HG02885 (cell line): ENCODE results near the gene HOXB4.

ENCODE experiments used
- ATAC-seq: cut with Tn5 transposase; IDR thresholded peaks from one replicate; pipeline ENCODE4 v1.9.1; 2021; ENCODE audit warnings: mild to moderate bottlenecking; ENCODE audit not compliant: unreplicated experiment, poor library complexity

The HOXB4 gene

DNA sequence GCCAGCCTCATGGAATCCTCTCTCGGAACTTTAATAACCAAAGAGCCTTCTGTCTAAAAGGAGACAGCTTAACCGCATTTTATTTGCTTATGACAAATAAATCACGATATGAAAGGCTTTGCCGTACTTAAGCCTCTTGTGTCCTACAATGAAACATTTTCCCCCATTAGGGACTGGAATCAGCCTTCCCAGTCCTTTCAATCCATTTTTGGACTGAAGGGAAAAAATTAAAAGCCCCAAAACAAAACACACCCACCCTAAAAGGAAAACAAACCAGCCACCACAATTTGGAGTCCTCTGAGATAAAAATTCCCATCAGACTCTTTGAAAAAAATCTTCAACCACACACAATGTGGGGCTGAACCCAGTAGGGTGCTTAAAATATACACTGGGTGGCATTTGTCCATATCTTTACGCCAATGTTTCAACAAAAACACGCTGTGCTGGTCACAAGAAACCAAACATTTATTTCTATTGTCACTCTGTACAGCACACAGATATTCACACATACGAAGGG is 3.0 kb downstream of the HOXB4 start:
- no peak for ATAC-seq

DNA sequence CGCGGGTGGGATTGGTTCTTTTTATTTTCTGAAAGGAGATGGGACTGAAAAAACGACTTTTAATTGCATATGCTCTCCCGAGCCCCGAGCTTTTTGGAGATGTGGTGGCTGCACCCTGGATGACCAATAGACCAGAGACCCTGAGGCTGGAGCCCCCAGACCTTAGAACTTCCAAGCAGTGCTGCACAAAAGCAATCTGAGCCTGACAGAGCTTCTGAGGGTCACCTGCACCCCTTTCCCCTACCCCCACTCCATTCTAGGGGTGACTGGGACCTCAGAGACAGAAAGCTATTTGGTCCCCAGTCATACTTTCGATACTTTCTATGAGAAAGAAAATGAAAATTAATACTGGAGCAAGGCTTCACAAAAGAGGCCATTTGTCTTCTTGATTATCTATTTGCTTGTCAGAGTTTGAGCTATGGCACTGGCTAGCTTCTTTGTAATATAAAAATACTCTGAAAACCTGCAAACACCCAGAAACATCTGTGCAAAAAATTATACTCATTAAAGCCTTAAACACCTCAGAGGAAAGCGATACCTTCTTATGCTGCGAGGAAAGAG is 3.6 kb downstream of the HOXB4 start:
- no peak for ATAC-seq

DNA sequence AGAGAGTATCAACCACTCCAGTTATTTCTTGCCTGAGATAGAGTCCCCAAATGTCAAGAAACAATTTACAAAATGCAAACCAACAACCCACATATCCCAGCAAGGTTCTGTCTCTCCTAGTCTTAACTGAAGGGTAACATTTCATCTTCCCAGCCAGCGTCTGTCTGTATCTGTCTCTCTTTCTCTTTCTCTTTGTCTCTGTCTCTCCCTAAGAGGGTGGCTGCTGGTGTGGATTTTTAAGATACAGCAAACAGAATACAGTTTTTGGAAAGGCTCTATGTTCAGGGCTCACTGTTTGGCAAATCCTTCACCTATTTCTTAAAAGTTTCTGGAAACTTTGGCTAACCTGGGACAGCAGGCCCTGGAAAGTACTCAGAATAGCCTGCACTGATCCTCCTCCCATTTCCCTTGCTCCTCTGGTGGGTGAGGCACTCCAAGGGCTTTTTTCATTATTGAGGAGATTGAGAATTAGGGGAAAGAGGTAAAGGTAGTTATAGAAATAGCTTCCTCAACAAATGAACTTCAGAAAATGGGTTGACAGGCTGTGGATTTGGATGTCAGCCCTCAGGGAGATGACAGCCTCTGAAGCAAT is 6.2 kb downstream of the HOXB4 start:
- ATAC-seq: no peak

DNA sequence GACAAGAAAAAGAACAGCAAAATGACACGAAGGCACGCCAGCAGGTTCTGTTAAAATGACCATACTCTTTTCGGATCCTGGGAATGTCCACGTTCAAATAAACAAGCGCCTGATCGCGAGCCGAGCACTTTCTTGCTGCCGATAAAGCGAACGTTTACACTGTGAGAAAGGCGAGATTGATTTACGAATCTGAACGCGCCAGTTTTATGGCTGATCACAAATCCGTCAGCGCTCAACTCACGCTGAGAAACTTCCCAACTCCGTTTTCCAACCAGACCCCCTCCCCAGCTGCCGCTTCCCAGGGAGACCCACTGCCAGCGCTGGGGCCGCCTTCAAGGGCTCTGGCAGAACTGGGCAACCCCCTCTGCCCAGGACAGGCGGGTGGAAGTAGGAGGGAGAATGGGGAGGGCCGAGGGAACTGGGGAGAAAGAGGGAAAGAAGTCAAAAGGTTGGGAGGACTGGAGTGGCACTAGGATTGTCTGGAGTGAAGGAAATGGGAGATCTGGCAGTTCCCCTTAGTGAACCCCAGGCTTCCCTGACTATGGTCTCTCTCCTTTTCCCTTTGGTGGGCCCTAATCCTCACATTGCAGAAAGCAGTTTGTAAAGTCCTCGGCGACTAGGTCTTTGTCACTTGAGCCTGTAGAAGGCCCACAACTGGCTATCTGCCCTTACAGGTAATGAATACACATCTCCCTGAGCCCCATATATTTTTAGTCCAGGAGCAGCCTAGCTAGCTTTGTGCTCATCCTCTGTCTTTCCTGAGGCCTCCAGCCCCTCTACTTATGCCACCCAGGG is 6.9 kb downstream of the HOXB4 start:
- no peak for ATAC-seq

DNA sequence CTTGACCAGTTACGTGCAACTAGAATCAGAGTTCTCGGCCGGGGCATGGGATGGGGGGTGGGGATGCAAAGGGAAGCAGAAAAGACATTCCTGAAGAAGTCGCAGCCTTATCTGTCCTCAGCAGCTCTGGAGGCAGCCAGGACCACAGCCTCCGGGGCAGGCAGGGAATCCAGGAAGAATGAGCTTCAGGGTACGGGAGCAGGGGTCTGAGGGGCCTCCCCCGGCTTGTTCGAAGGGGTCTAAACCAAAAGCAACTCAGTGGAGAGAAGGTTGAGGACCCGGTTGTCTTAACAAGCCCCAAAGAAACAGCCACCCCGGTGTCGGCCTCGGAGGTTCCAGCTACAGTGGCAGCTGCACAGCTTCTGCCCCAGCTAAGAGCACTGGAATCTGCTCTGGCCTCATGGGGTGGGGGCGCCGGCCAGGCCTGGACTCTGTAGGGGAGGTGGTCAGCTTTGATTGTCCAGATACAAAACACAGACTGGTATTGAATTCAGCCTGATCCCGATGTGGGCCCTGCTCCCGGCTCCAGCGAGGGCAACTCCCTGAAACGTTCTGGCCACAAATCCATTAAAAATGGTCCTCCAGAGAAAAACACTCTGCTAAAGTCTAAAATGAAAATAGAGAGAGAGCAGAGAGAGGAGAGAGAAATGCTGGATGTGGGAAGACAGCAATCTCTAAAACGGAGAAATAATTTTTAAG is 7.7 kb downstream of the HOXB4 start:
- ATAC-seq: no peak

DNA sequence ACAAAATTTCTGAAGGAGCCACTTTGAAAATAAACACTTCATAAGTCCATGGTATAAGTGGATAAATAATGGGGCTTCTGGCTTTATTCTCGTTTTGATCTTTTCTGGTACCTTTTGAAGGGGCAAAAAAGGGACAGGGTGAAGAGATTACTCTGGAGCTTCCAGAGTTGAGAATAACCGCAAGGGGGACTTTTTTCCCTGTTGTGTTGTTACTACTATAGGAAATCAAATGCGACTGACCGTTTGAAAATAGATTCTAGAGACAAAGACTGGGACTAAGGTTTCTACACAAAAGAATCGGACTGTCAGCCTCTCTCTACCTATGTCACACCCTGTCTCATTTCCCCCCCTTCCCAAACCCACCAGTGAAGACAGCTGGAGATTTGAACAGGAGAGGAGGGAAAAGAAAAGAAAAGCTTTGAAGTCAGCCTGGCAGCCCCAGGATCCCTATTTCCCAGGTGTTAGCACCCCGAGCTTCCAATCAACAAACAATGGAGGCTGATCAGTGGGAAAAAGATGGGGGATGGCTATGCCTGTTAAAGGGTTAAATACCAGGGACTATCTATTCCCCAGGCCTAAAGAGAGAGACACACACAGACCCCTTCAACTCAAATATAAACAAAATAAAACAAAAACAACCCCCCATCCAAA is 8.4 kb downstream of the HOXB4 start:
- ATAC-seq: no peak

DNA sequence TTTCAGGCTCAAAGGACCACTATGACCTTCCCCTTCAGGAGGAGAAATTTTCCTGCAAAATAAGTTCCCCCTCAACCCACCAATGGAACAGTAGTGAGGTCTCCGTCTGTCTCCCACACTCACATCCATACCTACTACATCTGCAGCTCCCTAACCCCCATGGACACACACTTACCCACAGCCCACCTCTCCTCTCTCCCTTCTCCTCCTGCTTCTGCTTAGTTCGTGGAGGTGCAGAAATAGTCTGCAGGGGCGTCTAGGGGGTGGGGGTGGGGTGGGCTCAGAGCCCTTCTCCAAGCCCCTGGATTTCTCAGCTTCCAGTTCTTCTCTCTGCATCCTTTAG is 8.9 kb downstream of the HOXB4 start:
- no peak for ATAC-seq

DNA sequence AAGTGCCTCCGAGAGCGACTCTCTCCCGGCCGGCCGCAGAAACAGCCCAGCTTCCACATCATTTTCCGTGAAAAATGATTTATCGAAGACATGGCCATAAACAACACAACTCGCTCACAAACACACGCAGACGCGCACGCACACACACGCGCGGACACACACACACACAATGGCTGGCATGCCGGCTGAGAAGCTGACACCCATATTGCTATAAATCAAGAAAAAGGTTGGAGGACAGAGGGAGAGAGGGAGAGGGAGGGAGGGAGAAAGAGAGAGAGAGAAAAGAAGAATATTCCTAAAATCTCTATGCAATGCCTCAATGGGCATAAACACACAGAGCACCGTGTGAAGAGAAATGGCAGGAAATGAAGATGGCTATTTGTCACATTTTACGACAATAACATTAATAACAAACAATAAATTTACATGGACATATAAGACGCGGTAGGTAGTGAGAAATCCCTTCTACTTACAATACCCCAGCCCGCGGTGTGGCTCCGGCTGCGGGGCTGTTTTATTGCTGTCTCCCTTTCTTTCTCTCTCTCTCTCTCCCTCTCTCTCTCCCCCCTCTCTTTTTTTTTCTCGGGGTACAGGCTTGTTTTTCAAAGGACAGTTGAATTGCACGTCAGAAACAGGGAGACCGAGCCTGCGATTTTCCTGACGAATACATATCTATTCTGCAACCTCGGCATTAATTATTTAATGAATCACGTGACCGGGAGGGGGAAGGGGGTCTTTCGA is 9.5 kb downstream of the HOXB4 start:
- ATAC-seq: no peak

DNA sequence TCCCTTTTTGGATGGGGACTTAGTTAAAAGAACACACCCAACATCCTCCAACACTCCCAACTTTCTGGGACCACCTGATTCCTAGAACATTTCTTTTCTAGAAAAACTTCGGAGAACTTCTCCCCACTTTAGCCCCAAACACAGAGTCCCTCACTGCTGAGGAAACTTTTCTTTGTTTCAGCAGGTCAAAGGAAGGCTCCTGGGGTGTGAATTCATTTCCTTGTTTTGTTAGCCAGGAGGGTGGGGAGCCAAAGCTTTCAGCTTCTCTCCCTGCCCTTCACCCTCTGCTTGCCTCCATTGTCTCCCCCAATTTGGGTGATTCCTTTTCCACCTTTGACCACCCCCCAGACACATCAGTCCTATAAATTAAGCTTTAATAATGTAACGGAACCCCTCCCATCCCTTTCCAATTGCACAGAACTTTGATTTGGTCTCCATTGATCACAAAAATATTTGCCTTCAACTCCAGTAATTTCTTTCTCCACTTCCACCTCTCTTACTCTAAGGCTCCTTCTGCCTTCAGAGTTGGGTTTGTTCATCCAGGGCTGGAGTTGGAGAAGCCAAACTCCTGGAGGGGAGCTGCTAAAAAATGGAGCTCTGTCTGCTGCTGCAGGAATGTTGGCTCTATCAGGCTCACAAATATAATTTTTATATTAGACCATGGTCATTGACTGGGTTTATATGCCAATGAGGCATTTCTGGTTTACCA is 10.3 kb downstream of the HOXB4 start:
- ATAC-seq: no peak

DNA sequence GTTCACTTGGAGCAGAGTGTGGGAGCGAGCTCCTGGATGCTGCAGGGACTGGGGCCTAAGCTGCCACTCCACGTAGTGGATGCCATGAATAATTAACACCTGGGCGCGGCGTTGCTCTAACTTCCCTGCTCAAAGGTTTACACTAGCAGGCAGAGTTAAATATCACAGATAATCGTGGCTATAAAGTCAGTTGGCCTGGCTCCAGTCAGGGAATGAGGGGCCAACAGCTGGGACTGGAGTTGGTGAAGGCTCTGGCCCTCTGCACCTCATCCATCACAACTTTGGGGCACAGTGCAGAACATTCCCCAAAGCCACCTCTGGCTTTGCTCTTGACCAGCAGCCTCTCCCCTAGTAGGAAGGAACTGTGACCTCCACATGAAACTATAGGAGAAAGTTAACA is 10.9 kb downstream of the HOXB4 start:
- no peak for ATAC-seq

DNA sequence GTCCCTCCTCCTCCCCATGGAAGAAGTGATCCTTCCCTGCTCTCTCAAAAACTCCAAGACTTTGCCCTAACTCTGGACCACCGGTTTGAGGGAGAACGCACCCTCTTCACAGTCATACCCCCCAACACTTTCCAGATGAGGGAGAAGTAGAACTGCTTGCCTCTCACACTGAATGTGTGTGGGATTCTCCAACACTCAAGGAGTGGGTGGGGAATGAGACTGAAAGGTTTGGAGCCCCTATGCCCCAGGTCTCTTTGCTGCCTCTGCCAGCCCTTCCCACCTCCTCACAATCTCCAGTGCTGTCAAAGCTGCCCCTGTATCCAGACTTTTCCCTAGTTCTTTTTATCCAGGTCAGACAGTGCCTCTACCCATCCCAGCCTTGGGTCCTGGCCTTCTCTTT is 11.4 kb downstream of the HOXB4 start:
- ATAC-seq: no peak

DNA sequence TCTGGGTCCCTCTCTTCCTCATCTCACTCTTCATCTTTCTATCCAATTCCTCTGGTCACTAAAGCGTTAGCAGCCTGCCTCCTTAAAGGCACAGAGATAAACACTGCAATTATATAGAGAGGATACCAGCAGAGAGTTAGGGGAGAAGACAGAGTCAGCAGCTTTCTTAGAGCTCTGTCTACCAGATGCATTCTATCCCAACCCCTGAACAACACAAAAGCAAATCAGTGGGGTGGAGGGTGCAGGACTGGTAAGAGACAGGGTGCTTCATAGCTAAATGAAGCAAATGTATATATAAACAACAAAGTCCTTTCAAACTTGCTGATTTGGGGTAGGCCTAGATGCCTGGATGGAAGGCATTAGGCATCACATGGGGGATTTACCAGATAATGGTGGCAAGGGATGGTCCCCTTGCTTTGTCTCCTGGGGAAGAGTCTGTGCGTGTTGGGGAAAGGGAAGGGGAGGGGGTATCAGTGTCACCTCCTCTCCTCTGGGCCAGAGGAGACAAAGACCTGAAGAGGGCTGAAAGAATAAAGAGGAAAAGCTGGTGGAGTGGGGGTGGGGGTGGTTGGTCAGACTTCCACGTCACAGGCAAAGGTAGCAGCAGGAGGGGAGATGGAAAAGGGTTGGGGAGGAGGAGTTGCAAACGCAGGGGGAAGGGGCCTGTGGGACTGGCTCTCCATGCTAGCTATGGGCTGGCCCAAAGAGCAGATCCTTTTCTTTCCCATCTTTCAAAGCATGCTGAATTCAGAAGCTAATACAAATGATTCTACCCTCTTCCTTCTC is 12.0 kb downstream of the HOXB4 start:
- ATAC-seq: no peak

DNA sequence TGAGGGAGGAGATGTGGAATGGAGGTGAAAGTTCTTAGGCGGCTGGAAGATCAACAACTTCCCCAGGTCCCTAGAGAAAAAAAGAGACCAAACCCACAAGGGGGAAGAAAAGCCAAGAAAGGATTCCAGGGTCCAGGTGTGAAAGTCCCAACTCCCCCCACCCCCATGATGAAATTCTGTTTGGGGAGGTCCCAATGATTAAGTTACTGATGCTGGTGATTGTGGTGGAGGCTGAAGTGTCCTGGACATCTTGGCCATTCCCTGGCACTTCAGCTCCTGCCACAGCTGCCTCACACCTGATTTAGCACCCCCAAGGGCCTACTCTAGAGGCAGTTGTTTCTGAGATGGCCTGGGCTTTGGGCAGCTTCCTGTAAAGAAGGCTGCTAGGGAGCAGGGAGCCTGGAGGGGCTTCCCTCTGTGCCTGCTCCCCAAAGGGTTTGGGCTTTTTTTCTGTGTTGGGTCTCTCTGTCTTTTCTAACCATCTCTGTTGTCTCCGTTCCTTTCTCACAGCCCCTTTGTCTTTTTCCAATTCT is 13.1 kb downstream of the HOXB4 start:
- no peak for ATAC-seq

DNA sequence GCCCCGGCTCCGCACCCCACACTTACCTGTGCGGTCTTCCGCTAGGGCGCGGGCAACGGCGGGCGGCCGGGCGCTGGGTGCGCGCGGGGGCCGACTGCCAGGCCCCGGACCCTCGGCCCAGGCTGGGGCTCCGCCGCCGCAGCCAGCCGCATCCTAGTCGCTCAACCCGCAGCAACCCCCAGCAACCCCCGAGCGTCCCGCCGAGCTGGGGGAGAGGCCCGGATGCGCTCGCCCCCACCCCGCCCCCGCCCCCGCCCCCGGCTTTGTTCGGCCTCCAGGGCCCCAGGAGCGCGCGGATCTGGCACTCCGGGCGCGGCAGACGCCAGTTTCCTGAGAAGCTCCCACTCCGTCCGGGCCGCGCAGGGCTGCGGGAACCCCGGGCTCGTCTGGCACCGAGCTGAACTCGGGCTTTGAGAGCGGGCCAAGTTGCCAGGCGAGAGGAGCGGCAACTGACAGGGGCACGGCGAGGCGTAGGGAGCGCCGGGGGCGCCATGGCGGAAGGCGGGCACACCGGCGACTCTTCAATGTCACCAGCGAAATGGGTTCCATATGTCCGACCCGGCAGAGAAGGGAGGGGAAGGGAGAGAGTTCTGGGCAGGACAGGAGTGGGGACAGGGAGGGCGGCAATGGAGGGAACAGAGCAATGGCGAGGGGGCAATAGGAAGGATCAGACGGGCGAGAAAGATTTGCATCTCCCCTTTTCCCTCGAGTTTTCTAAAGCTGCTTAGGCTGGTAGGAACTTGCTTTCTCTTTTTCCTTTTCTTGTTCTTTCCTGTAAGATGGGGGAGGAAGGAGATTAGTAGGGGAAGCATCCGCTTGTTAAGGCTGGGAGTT is 13.7 kb downstream of the HOXB4 start:
- no peak for ATAC-seq

DNA sequence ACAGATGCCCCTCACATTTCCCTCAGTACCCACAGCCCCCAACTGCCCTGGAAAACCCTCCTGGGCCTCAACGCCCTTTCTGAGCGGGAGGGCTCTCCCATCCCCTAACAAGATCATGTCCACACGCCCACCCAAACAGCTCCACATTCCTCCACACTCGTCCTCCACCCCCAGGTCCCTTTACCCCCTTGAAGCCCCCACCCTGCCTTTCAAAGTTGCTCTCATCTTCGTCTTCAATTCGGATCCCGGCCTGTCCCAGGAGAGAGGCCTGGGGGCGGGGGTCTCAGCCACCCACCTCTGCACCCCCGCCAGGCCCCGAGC is 14.3 kb downstream of the HOXB4 start:
- ATAC-seq: no peak

DNA sequence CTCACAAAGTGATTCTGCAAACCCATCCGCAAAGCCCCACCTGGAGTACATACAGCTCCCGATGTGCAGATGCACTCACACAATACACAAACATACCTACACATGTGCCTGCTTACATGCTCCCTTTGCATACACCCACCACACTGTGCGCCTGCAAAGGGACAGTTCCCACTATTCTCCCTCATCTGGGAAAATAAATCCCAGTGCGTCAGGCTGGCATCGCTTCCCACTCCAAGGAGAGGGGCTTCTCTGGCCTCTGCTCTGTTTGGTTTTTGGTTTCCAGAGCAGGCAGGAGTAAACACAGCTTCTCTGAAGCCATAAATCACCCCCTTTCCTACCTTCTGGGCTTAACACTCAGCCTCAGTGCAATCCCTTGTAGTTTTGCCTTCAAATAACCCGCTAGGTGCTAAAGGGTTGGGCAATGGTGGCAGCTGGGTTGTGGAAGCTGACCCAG is 14.7 kb downstream of the HOXB4 start:
- no peak for ATAC-seq

DNA sequence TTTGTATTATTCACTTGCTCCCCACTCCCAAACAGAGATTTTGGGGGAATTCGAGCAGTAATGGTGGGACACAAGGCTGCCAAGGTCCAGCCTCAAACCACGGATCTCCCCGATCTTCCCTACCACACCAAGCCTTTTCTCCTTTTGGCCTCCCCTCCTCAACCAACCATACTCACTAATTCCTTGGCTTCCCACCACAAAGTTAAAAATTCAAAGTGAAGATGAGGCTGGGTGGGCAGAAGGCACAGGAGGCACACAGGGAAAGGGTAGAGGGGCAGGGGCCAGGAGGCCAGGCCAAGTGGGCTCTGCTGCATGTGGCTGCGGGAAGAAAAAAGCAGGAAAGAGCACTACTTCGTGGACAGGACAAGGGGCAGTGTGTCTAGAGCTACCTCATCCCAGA is 15.2 kb downstream of the HOXB4 start:
- no peak for ATAC-seq
